Ovary (tissue), 3 donors: Measurements from ENCODE around the gene LARGE1.

Experiments used
- EP300 ChIP-seq: sonication (generic); formaldehyde crosslinking; IDR thresholded peaks from one replicate; pipeline ENCODE4 v1.6.1; 2017; ENCODE audit warnings: antibody characterized with exemption
- POLR2A ChIP-seq: fragments of 450-650 bp; IDR thresholded peaks from one replicate; pipeline ENCODE4 v1.6.1; 2017; ENCODE audit warnings: antibody characterized with exemption, mild to moderate bottlenecking, moderate library complexity
- TF ChIP-seq, protein P1 (sequence below), 3 donors: fragments of 450-650 bp in 2 of 3; fragments of 200-600 bp in 1 of 3; IDR thresholded peaks; one replicate each; pipeline versions ENCODE4 v1.5.1 to v1.8.0; 2016 to 2022; ENCODE audit warnings: antibody characterized with exemption in 3 of 3, mild to moderate bottlenecking in 1 of 3
- donor health status: DM: no; HTN: no; CAD: no.

- TF ChIP-seq, protein P1, sequence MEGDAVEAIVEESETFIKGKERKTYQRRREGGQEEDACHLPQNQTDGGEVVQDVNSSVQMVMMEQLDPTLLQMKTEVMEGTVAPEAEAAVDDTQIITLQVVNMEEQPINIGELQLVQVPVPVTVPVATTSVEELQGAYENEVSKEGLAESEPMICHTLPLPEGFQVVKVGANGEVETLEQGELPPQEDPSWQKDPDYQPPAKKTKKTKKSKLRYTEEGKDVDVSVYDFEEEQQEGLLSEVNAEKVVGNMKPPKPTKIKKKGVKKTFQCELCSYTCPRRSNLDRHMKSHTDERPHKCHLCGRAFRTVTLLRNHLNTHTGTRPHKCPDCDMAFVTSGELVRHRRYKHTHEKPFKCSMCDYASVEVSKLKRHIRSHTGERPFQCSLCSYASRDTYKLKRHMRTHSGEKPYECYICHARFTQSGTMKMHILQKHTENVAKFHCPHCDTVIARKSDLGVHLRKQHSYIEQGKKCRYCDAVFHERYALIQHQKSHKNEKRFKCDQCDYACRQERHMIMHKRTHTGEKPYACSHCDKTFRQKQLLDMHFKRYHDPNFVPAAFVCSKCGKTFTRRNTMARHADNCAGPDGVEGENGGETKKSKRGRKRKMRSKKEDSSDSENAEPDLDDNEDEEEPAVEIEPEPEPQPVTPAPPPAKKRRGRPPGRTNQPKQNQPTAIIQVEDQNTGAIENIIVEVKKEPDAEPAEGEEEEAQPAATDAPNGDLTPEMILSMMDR (IDR thresholded peaks at IDR 0.05): no peak
- TF ChIP-seq POLR2A: no peak
- TF ChIP-seq EP300: no peak
These were observed 270.0 kb downstream of the LARGE1 start for GRCh38 chr22:33650244-33650643.
